Large intestine (tissue), 3 donors: ENCODE data around the gene NDUFB4. TPM values are rescaled to one million over a fixed set of nuclear protein-coding genes. Genes with fewer than 3 reads are reported as not detected.
A peak's percentile ranks its signal among the peaks of the same experiment; 100 is the strongest.

ENCODE experiments used
- DNase-seq, 2 donors: peaks; one replicate each; pipeline versions ENCODE4 v3.0.0 to v3.0.0-alpha.2; 2013
- H3K27ac ChIP-seq: one replicate; pipeline ENCODE4 v1.5.1; 2013; ENCODE audit warnings: low read length
- H3K27me3 ChIP-seq: 2 replicates; pipeline ENCODE4 v1.6.1; 2013; ENCODE audit warnings: low read length; ENCODE audit not compliant: control insufficient read depth, insufficient read depth
- H3K36me3 ChIP-seq: 2 replicates; pipeline ENCODE4 v1.6.1; 2013; ENCODE audit warnings: low read length; ENCODE audit not compliant: control insufficient read depth, insufficient read depth
- H3K4me1 ChIP-seq: one replicate; pipeline ENCODE4 v1.6.1; 2013; ENCODE audit warnings: low read length; ENCODE audit not compliant: control insufficient read depth, insufficient read depth
- H3K4me3 ChIP-seq: one replicate; pipeline ENCODE4 v1.5.1; 2013; ENCODE audit warnings: low read length
- H3K9me3 ChIP-seq: one replicate; pipeline ENCODE4 v1.6.1; 2013; ENCODE audit warnings: mild to moderate bottlenecking, low read depth, low read length, moderate library complexity; ENCODE audit not compliant: control insufficient read depth
- WGBS: methylation state at CpG from one replicate; pipeline ENCODE4 v1.1.5; 2013; ENCODE audit warnings: low lambda C conversion rate; ENCODE audit not compliant: insufficient coverage; 5-methylcytosine and 5-hydroxymethylcytosine counted together
- polyA plus RNA-seq: library from polyadenylated mRNA; unstranded; fragments of 120-200 nt; gene quantifications from one replicate; pipeline ENCODE4 v1.2.1, GENCODE V29; 2013

NDUFB4 gene
- polyA plus RNA-seq, 1 donor = 160 TPM

DNA sequence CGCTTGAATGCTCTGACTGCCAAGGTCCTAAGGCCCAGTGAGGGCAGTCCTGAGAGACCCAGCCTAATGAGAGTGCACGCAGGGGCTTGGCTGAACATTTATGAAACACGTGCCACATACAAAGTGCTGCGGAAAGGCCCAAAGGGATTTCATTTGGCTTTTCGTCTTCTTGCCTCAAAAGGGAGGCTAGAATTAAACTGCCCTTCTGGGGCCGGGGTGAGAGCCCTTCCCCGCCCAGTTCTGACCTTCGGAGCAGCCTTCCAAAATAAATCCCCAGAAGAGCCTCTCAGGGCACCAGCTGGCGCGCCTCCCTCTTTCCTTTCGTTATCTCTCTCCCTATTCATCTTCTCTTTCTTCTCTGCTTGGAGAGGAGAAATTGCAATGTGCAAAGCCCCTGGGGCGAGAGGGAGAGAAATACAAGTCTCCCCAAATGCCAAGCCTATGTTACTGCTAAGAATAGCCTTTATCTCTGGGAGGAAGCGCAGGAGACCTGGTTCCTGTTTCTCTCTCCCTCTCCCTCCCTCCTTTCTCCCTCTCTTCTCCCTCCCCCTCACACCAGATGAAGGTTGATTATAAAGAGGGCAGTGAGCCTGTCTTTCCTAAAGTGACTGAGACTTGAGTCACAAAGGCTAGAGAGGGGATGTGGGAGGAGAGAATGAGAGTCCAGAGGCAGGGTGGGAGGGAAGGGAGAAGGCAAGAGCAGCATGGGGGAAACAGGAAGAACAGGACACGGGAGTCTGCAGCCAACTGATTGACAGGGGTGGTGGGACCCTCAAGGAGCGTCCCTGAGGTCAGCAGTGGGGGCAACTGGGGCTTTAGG, 36.7 kb upstream of the NDUFB4 start:
- no CpG with 5 or more reads among the region's 15 CpGs for WGBS
- Histone ChIP-seq H3K36me3 (no peaks in the 10 kb centered on the region), H3K4me3 (peak overlapping the region; percentile 43), H3K27ac (peak overlapping the region; percentile 49), H3K27me3 (no peaks in the 10 kb centered on the region), H3K4me1 (peaks cover 9% of the 10 kb centered on the region), H3K9me3 (no peaks in the 10 kb centered on the region)
- no peak for DNase-seq

DNA sequence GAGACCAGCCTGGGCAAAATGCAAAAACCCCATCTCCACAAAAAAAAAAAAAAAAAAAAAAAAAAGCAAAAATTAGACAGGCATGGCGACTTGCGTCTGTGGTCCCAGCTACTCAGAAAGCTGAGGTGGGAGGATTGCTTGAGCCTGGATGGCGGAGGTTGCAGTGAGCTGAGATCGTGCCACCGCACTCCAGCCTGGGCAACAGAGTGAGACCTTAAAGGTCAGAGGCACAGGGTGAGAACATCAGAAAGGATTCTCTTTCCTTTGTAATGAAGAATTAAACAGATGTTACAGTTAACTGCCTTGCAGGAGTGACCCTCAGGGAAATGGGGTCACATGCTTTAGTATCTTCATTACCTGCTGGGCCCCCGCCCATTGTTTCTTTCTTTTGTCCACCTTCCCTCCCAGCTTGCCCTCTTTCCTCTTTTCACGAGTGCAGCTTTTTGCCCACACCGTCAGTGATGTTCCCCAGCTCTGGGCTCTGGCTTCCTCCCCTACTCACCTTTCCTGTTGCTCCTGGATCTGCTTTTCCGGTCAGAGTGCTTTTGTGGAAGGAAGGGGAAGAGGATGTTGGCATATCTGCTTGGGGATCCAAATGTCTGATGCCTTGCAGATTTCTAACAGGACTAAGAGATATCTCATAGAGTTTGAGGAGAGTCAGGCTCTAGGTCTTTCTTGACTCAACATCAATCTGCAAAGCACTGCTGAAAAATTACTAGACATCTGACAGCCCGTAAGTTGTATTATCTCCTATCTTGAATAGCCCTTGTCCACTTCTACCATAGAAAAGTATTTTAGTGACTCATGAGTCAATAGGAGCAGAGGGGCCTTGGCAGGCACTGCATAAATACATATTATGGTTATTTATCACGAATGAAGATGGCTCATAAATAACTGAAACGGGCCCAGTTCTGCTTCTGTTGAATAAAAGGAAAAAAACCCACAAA, 35.6 kb upstream of the NDUFB4 start:
- Histone ChIP-seq H3K36me3 (no peaks in the 10 kb centered on the region), H3K27me3 (no peaks in the 10 kb centered on the region), H3K4me3 (no peak overlapping the region), H3K27ac (no peak overlapping the region), H3K9me3 (no peaks in the 10 kb centered on the region), H3K4me1 (peaks cover 9% of the 10 kb centered on the region)
- 77% methylated on average over 2 of the region's 12 CpGs for WGBS
- no peak for DNase-seq

DNA sequence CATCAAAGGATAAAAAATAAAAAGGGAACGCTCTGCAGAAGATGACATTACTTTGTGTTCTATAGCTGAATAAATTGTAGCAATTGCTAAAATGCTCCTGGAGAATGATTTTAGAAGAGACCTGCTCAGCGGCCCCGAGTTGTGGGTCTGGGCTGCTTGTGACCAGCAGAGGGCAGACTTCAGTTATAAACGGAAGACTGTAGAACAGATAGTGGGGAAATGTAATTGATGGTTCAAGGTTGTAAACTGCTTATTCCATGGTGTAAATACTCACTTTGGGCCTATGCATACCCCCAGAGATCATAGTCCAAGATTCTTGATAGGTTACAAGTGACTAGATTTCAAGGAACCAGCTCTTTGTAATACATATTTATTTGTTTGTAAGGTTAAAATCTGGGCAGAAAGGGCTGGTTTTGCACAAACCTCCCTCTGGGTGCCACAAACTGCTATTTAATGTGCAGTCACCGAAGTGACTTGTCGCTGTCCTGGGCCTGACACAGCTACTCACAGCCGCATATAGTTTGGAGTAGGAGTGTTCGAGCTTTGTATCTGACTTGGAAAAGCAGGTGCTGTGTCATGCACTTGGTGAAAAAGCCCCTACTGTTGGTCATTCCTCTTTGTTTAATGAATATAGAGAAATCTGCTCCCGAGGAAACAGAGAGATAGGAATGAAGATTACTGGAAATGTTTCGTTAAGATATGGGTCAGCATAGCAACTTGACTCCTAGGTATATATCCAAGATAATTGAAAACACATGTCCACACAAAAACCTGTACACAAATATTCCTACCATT, 34.7 kb upstream of the NDUFB4 start:
- H3K36me3 ChIP-seq = no peaks in the 10 kb centered on the region
- peak; percentile 48 to 51 for DNase-seq
- H3K9me3 ChIP-seq = no peaks in the 10 kb centered on the region
- H3K27ac ChIP-seq = no peak overlapping the region
- 0% methylated on average over 1 of the region's 10 CpGs for WGBS
- no peaks in the 10 kb centered on the region for H3K27me3 ChIP-seq
- no peak overlapping the region for H3K4me3 ChIP-seq
- peaks cover 9% of the 10 kb centered on the region for H3K4me1 ChIP-seq

DNA sequence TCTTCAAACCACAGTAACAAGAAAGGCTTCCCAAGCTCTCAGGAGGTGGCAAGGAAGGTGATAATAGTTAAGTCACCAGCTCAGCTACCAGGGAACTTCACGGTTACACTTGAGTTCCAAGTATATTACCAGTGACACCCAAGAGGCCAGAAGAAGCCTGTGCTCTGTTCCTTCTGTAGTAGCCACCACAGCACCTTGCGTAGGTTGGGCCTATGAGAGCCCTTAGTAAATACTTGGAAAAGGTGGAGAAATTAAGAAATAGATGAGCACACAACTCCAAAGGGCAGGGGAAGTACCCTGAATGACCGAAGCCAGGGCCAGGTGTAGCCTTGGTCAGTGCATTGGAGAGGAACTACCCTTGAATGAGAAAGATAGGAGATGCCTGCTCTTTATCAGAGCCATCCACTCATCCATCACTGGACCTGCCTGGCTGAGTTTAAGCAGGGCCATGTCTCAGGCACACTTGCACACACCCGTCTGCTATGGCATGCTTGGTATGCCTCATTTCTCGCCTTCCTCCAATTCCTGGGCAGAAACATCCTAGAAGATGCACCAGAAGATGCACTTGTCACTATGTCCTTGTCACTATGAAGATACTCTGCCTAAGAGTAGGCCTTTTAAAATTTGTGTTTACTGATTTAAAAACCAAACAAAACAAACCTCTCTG, 32.6 kb upstream of the NDUFB4 start:
- Histone ChIP-seq H3K36me3 (no peaks in the 10 kb centered on the region), H3K4me1 (peaks cover 9% of the 10 kb centered on the region), H3K27ac (no peak overlapping the region), H3K4me3 (no peak overlapping the region), H3K27me3 (no peaks in the 10 kb centered on the region), H3K9me3 (no peaks in the 10 kb centered on the region)
- WGBS = no CpG with 5 or more reads among the region's 5 CpGs
- DNase-seq = no peak

DNA sequence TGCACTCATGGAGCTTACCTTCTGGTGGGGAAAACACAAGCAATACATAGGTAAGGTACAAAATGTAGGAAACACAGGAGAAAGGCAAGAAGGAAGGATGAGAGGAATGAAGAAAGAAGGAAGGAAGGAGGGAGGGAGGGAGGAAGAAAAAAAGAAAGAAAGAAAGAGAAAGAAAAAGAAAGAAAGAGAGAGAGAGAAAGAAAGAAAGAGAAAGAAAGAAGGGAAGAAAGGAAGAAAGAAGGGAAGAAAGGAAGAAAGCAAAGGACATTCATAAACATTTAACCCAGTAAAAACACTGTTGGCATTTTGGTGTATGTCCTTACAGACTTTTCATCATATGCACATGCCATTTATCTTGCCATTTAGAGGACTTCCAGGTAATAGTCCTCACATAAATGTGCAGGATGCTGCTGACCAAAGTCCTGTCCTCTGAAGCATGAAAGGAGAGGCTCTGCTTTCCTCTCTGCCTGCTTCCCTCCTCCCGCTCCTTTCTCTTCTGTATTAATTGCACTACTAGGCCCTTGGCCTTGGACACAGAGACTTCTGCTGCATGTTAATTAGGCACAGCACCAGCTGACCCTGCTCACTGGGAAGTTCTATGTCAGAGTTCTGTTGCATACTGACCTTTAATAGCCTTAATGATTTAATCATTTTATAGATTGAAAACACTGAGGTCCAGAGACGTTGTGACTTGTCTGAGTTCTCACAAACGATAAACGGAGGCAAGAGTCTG, 29.7 kb upstream of the NDUFB4 start:
- no peak for DNase-seq
- Histone ChIP-seq H3K36me3 (no peaks in the 10 kb centered on the region), H3K4me1 (no peaks in the 10 kb centered on the region), H3K4me3 (no peak overlapping the region), H3K27ac (no peak overlapping the region), H3K9me3 (no peaks in the 10 kb centered on the region), H3K27me3 (no peaks in the 10 kb centered on the region)
- WGBS = no CpG with 5 or more reads among the region's 4 CpGs

DNA sequence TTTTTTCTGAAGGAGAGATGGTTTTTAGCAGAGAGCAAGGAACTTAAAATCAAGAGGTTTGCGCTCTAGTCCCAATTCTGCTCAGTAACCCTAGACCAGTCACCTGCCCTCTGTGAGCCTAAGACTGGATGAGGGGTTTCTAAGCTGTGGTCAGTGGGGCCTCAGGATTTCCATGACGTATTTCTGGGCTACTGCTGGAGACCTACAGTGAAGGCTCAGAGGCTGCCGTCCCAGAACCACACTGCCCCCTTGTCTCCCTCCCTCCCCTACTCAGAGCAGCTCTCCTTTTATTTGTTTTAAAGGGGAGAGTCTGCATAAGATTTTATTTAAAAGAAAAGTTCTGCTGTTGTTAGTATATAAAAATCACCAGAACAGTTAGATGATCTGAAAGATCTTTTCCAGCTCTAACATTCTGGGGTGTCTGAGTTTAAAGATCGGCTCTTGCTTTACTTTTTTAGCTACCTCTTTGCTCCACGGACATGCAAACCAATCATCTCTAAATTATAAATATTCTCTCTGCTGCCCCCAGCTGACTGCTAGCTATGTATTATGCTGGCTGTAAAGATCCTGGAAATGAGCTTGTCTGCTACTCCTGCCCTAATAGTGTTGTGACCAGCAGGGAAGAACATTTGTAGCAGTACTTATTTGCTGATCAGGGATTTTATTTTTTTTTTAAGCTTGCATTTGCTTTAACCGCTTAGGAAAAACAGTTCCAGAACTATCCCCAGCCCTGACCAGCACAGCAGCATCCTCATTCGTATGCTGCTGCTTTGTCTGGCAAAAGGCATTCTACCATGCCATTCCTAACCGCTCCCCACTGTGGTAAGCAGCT, 28.6 kb upstream of the NDUFB4 start:
- Histone ChIP-seq H3K27ac (no peak overlapping the region), H3K4me1 (no peaks in the 10 kb centered on the region), H3K4me3 (no peak overlapping the region), H3K27me3 (no peaks in the 10 kb centered on the region), H3K36me3 (no peaks in the 10 kb centered on the region), H3K9me3 (no peaks in the 10 kb centered on the region)
- peak in 1 of 2 donors; percentile 26 for DNase-seq
- WGBS = 17% methylated on average over 1 of the region's 8 CpGs

DNA sequence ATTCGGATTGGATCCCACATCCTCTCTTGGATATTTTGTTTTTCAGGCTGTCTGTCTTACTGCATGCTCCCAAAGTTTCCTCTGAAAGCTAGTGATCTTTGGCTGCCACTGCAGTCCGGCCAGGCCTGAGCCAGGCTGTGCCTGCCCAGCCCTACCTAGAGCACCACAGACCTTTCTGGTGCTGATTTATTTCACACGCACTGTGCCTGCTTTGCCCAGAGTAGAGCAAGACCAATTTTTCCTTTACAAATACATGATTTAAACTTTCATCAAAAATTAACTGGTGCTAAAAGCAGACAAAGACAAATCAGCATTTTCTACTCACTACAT, 28.0 kb upstream of the NDUFB4 start:
- no peaks in the 10 kb centered on the region for H3K36me3 ChIP-seq
- H3K4me3 ChIP-seq = no peak overlapping the region
- WGBS = 80% methylated on average over 1 of the region's 3 CpGs
- H3K9me3 ChIP-seq = no peaks in the 10 kb centered on the region
- H3K27ac ChIP-seq = no peak overlapping the region
- H3K27me3 ChIP-seq = no peaks in the 10 kb centered on the region
- no peaks in the 10 kb centered on the region for H3K4me1 ChIP-seq
- DNase-seq = no peak

DNA sequence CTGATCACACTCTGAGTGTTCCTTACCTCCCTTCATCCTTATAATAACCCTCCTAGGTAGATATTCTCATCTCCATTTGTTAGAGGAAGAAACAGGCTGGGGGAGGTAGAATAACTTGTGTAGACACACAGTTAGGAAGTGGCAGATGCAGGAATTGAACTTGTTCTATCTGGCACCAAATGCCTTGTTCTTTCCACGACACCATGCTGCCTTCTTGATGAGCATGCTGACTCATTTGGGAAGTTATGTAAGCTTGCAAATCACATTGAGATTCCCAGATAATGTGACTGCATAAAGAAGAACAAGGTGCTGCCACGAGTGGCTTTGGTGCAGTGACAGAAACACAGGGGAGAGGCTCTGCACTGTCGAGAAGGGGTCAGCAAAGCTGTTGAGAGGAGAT, 27.5 kb upstream of the NDUFB4 start:
- no peaks in the 10 kb centered on the region for H3K36me3 ChIP-seq
- H3K4me3 ChIP-seq = no peak overlapping the region
- H3K27ac ChIP-seq = no peak overlapping the region
- no peak for DNase-seq
- no peaks in the 10 kb centered on the region for H3K9me3 ChIP-seq
- 100% methylated on average over 1 of the region's 3 CpGs for WGBS
- H3K27me3 ChIP-seq = no peaks in the 10 kb centered on the region
- no peaks in the 10 kb centered on the region for H3K4me1 ChIP-seq
